HCT116 (cell line): Measurements from ENCODE around the gene TEKTIP1.

ENCODE experiments used
- ATF3 ChIP-seq: IDR thresholded peaks from 2 replicates; pipeline ENCODE4 v1.6.1; 2012
- CTCF ChIP-seq, 3 experiments: fragments of 200-600 bp in 1 of 3; sonication (generic) in 1 of 3; IDR thresholded peaks in 2 of 3; conservative IDR thresholded peaks in 1 of 3; 2 replicates each; pipeline ENCODE4 v1.5.1; 2012 to 2017; ENCODE audit warnings: low read depth in 2 of 3, low read length in 2 of 3, antibody characterized with exemption in 1 of 3, borderline replicate concordance in 1 of 3, control low read depth in 1 of 3, mild to moderate bottlenecking in 1 of 3, mixed read lengths in 1 of 3, mixed run types in 1 of 3, moderate library complexity in 1 of 3; ENCODE audit not compliant: insufficient read depth in 1 of 3
- EGR1 ChIP-seq: IDR thresholded peaks from 2 replicates; pipeline ENCODE4 v1.6.1; 2012; ENCODE audit warnings: low read depth
- EZH2 ChIP-seq: fragments of 200-600 bp; sonication (generic); IDR thresholded peaks from 2 replicates; pipeline ENCODE4 v1.6.1; 2017; ENCODE audit warnings: antibody characterized with exemption, mixed run types
- EZH2phosphoT487 ChIP-seq: fragments of 200-600 bp; IDR thresholded peaks from 2 replicates; pipeline ENCODE4 v1.6.1; 2018; ENCODE audit warnings: antibody characterized with exemption, borderline replicate concordance
- MAX ChIP-seq: IDR thresholded peaks from 2 replicates; pipeline ENCODE4 v1.6.1; 2012
- POLR2A ChIP-seq: IDR thresholded peaks from 2 replicates; pipeline ENCODE4 v1.7.0; 2011; ENCODE audit warnings: borderline replicate concordance; ENCODE audit not compliant: insufficient read depth, insufficient read length; ENCODE audit errors: extremely low read depth
- POLR2AphosphoS5 ChIP-seq: IDR thresholded peaks from 2 replicates; pipeline ENCODE4 v1.6.1; 2011; ENCODE audit warnings: mild to moderate bottlenecking, low read depth, low read length, moderate library complexity
- RAD21 ChIP-seq: IDR thresholded peaks from 2 replicates; pipeline ENCODE4 v1.6.1; 2012; ENCODE audit warnings: low read depth, mild to moderate bottlenecking
- REST ChIP-seq: IDR thresholded peaks from 2 replicates; pipeline ENCODE4 v1.6.1; 2012; ENCODE audit warnings: low read depth
- SIN3A ChIP-seq: IDR thresholded peaks from 2 replicates; pipeline ENCODE4 v1.6.1; 2012; ENCODE audit warnings: low read depth
- ZBTB33 ChIP-seq: IDR thresholded peaks from 2 replicates; pipeline ENCODE4 v1.6.1; 2011; ENCODE audit warnings: mild to moderate bottlenecking, low read length, moderate library complexity; ENCODE audit not compliant: insufficient replicate concordance; ENCODE audit errors: extremely low read depth
- ZFX ChIP-seq: fragments of 450-650 bp; IDR thresholded peaks from 2 replicates; pipeline ENCODE4 v1.6.1; 2017
- ZNF274 ChIP-seq: fragments of 200-500 bp; sonication (Bioruptor generic); IDR thresholded peaks from 2 replicates; pipeline ENCODE4 v1.6.1; 2014; ENCODE audit warnings: mild to moderate bottlenecking, low read depth, low read length, inconsistent platforms

GRCh38 chr19:3494559-3494958 lies 44.4 kb upstream of the TEKTIP1 start:
- TF ChIP-seq ZNF274 (no peak), SIN3A (no peak), EGR1 (no peak), EZH2phosphoT487 (no peak), CTCF (IDR thresholded peaks at IDR 0.05 in 2 of 3, conservative IDR thresholded peaks at IDR 0.05 in 1 of 3; ENCODE audit: borderline replicate concordance in 1 of 3, insufficient read depth in 1 of 3, low read depth in 2 of 3, low read length in 2 of 3) (no peak), ATF3 (no peak), EZH2 (no peak), MAX (no peak), REST (no peak), POLR2AphosphoS5 (no peak), POLR2A (no peak), ZFX (no peak), RAD21 (no peak), ZBTB33 (no peak)
